ENCODE results near the gene CHD2.

- peak; percentile 61 for TF ChIP-seq CTCF (IDR thresholded peaks at IDR 0.05)
- TF ChIP-seq REST (IDR thresholded peaks at IDR 0.05) = no peak
- TF ChIP-seq PHF8 (IDR thresholded peaks at IDR 0.05; ENCODE audit: borderline replicate concordance, low read depth) = no peak
Observed at GRCh38 chr15:92899601-92899947, 550 bp upstream of the CHD2 start.

Data from A549 (cell line).